ENCODE data around the gene TRPM5. TPM values are rescaled to one million over a fixed set of nuclear protein-coding genes. Genes with fewer than 3 reads are reported as not detected.

The TRPM5 gene
- total RNA-seq, 1 donor from 2014 or later: not detected

GRCh38 chr11:2474059-2474901, 30.0 kb upstream of the TRPM5 start:
- TF ChIP-seq EZH2 (IDR thresholded peaks at IDR 0.05; ENCODE audit: insufficient read depth, low read length) (no peak), CTCF (IDR thresholded peaks at IDR 0.05; ENCODE audit: insufficient read depth, low read depth, low read length) (no peak)
- Histone ChIP-seq H2AFZ (ENCODE audit: low read depth, low read length) (no peak overlapping the region), H3K4me2 (ENCODE audit: low read length) (no peak overlapping the region), H3K27ac (ENCODE audit: low read depth, low read length) (no peak overlapping the region), H3K9ac (ENCODE audit: low read length) (no peak overlapping the region), H3K27me3 (ENCODE audit: insufficient read depth, low read length) (peaks cover 6% of the 10 kb centered on the region), H3K4me1 (ENCODE audit: insufficient read depth, low read length) (no peaks in the 10 kb centered on the region), H3K9me3 (ENCODE audit: insufficient read depth, low read depth, low read length) (no peaks in the 10 kb centered on the region), H3K36me3 (ENCODE audit: insufficient read depth, low read length) (no peaks in the 10 kb centered on the region), H3K79me2 (ENCODE audit: insufficient read depth, low read length) (no peaks in the 10 kb centered on the region), H4K20me1 (ENCODE audit: insufficient read depth, low read length) (no peaks in the 10 kb centered on the region), H3K4me3 (ENCODE audit: insufficient read depth, low read depth, low read length) (no peak overlapping the region)
- DNase-seq (ENCODE audit: low read depth): no peak
- Mint-ChIP-seq H3K27ac (ENCODE audit: unreplicated experiment) (no peak overlapping the region), H3K4me3 (ENCODE audit: unreplicated experiment) (no peak overlapping the region), H3K9me3 (ENCODE audit: unreplicated experiment) (peaks cover 15% of the 10 kb centered on the region), H3K4me1 (ENCODE audit: low read depth, unreplicated experiment) (no peaks in the 10 kb centered on the region), H3K27me3 (ENCODE audit: low read depth, unreplicated experiment) (peaks cover 72% of the 10 kb centered on the region), H3K36me3 (ENCODE audit: low read depth, unreplicated experiment) (no peaks in the 10 kb centered on the region)
- FAIRE-seq: no peak

GRCh38 chr11:2473361-2474058, 29.2 kb upstream of the TRPM5 start:
- Mint-ChIP-seq H3K9me3 (ENCODE audit: unreplicated experiment) (peaks cover 13% of the 10 kb centered on the region), H3K27ac (ENCODE audit: unreplicated experiment) (no peak overlapping the region), H3K4me1 (ENCODE audit: low read depth, unreplicated experiment) (no peaks in the 10 kb centered on the region), H3K36me3 (ENCODE audit: low read depth, unreplicated experiment) (no peaks in the 10 kb centered on the region), H3K27me3 (ENCODE audit: low read depth, unreplicated experiment) (peaks cover 76% of the 10 kb centered on the region), H3K4me3 (ENCODE audit: unreplicated experiment) (no peak overlapping the region)
- H3K27me3 ChIP-seq (ENCODE audit: insufficient read depth, low read length): peaks cover 6% of the 10 kb centered on the region
- no peak overlapping the region for H3K4me2 ChIP-seq (ENCODE audit: low read length)
- H4K20me1 ChIP-seq (ENCODE audit: insufficient read depth, low read length): no peaks in the 10 kb centered on the region
- no peak overlapping the region for H3K9ac ChIP-seq (ENCODE audit: low read length)
- TF ChIP-seq EZH2 (IDR thresholded peaks at IDR 0.05; ENCODE audit: insufficient read depth, low read length) (no peak), CTCF (IDR thresholded peaks at IDR 0.05; ENCODE audit: insufficient read depth, low read depth, low read length) (no peak)
- H3K4me1 ChIP-seq (ENCODE audit: insufficient read depth, low read length): no peaks in the 10 kb centered on the region
- FAIRE-seq: no peak
- no peaks in the 10 kb centered on the region for H3K79me2 ChIP-seq (ENCODE audit: insufficient read depth, low read length)
- H3K27ac ChIP-seq (ENCODE audit: low read depth, low read length): no peak overlapping the region
- DNase-seq (ENCODE audit: low read depth): no peak
- H3K36me3 ChIP-seq (ENCODE audit: insufficient read depth, low read length): no peaks in the 10 kb centered on the region
- H2AFZ ChIP-seq (ENCODE audit: low read depth, low read length): no peak overlapping the region
- no peak overlapping the region for H3K4me3 ChIP-seq (ENCODE audit: insufficient read depth, low read depth, low read length)
- H3K9me3 ChIP-seq (ENCODE audit: insufficient read depth, low read depth, low read length): no peaks in the 10 kb centered on the region

Measured in astrocyte (in vitro differentiated cells and primary cell).